Hepatocyte (in vitro differentiated cells): ENCODE results near the gene PTPN18. TPM values are rescaled to one million over a fixed set of nuclear protein-coding genes. Genes with fewer than 3 reads are reported as not detected.

Experiments
- DNase-seq: peaks from one replicate; pipeline ENCODE4 v3.0.0-alpha.2; 2016; ENCODE audit warnings: low spot score
- H2AFZ ChIP-seq: fragments of 200-600 bp; sonication (generic); 2 replicates; pipeline ENCODE4 v1.6.0; 2016; ENCODE audit warnings: antibody characterized with exemption, mild to moderate bottlenecking
- H3K27ac ChIP-seq: fragments of 200-600 bp; sonication (generic); 2 replicates; pipeline ENCODE4 v1.5.1; 2016; ENCODE audit warnings: mild to moderate bottlenecking
- H3K27me3 ChIP-seq: fragments of 200-600 bp; sonication (generic); 2 replicates; pipeline ENCODE4 v1.6.1; 2016
- H3K36me3 ChIP-seq: fragments of 200-600 bp; sonication (generic); replicated peaks from 2 replicates; pipeline ENCODE4 v1.5.1; 2016; ENCODE audit warnings: low read depth; ENCODE audit not compliant: insufficient read depth
- H3K4me1 ChIP-seq: fragments of 200-600 bp; sonication (generic); 2 replicates; pipeline ENCODE4 v1.5.1; 2016; ENCODE audit warnings: mild to moderate bottlenecking, moderate library complexity; ENCODE audit not compliant: insufficient read depth
- H3K4me2 ChIP-seq: fragments of 200-600 bp; sonication (generic); 2 replicates; pipeline ENCODE4 v1.6.0; 2016
- H3K4me3 ChIP-seq: fragments of 200-600 bp; sonication (generic); 2 replicates; pipeline ENCODE4 v1.5.1; 2016; ENCODE audit warnings: mild to moderate bottlenecking
- H3K79me2 ChIP-seq: fragments of 200-600 bp; sonication (generic); 2 replicates; pipeline ENCODE4 v1.6.0; 2017; ENCODE audit warnings: mild to moderate bottlenecking
- H3K9me2 ChIP-seq: fragments of 200-600 bp; sonication (generic); replicated peaks from 2 replicates; pipeline ENCODE4 v1.6.0; 2017; ENCODE audit warnings: mild to moderate bottlenecking; ENCODE audit not compliant: insufficient read depth
- H3K9me3 ChIP-seq: fragments of 200-600 bp; sonication (generic); 2 replicates; pipeline ENCODE4 v1.5.1; 2016; ENCODE audit warnings: low read depth, mild to moderate bottlenecking
- H4K20me1 ChIP-seq: fragments of 200-600 bp; sonication (generic); 2 replicates; pipeline ENCODE4 v1.6.0; 2016; ENCODE audit warnings: mild to moderate bottlenecking; ENCODE audit not compliant: insufficient read depth, poor library complexity, severe bottlenecking
- CTCF ChIP-seq: fragments of 200-600 bp; sonication (generic); IDR thresholded peaks from 2 replicates; pipeline ENCODE4 v1.5.1; 2016; ENCODE audit warnings: antibody characterized with exemption, mild to moderate bottlenecking; ENCODE audit not compliant: poor library complexity
- EZH2 ChIP-seq: fragments of 200-600 bp; sonication (generic); IDR thresholded peaks from 2 replicates; pipeline ENCODE4 v1.6.1; 2016; ENCODE audit warnings: antibody characterized with exemption, mild to moderate bottlenecking, borderline replicate concordance
- EZH2phosphoT487 ChIP-seq: fragments of 200-600 bp; sonication (generic); IDR thresholded peaks from one replicate; pipeline ENCODE4 v1.6.1; 2018; ENCODE audit warnings: antibody characterized with exemption, mild to moderate bottlenecking, low read depth, moderate library complexity; ENCODE audit not compliant: unreplicated experiment, severe bottlenecking
- WGBS: methylation state at CpG from one replicate; pipeline ENCODE4 v1.1.6; 2016; ENCODE audit warnings: low lambda C conversion rate; ENCODE audit errors: missing lambda C conversion rate; 5-methylcytosine and 5-hydroxymethylcytosine counted together
- polyA plus RNA-seq: library from polyadenylated mRNA; unstranded; fragments of >200 nt; fragmentation: Nextera tagmentation; extraction: Ambion mirVana; gene quantifications from 2 replicates; pipeline ENCODE4 v1.2.1, GENCODE V29; 2016
- total RNA-seq: library from RNA; depleted of rRNA; stranded (reverse); fragments of >200 nt; gene quantifications from 2 replicates; pipeline ENCODE4 v1.2.3, GENCODE V29; 2014

The PTPN18 gene
- total and polyA plus RNA-seq, 2 experiments from 2014 or later: 34.7 to 34.8 TPM

- 70% methylated on average over 14 of the region's 16 CpGs for WGBS
- peak overlapping the region; percentile 84 for H2AFZ ChIP-seq
- no peaks in the 10 kb centered on the region for H3K27me3 ChIP-seq
- no peaks in the 10 kb centered on the region for H3K36me3 ChIP-seq
- peak overlapping the region; percentile 73 for H3K4me2 ChIP-seq
- peak overlapping the region; percentile 63 for H3K4me3 ChIP-seq
- H3K79me2 ChIP-seq: no peaks in the 10 kb centered on the region
- no peak for TF ChIP-seq EZH2phosphoT487
- TF ChIP-seq CTCF: no peak
- TF ChIP-seq EZH2: no peak
- H3K27ac ChIP-seq: peak overlapping the region; percentile 96
- H3K4me1 ChIP-seq: peaks cover 7% of the 10 kb centered on the region
- H3K9me2 ChIP-seq: no peaks in the 10 kb centered on the region
- H3K9me3 ChIP-seq: no peaks in the 10 kb centered on the region
- H4K20me1 ChIP-seq: no peaks in the 10 kb centered on the region
- DNase-seq: no peak
These were observed 34.7 kb downstream of the PTPN18 start for GRCh38 chr2:130390460-130391057.

- peak overlapping the region; percentile 96 for H3K27ac ChIP-seq
- no peaks in the 10 kb centered on the region for H3K9me3 ChIP-seq
- no peaks in the 10 kb centered on the region for H3K36me3 ChIP-seq
- H3K4me3 ChIP-seq: peak overlapping the region; percentile 63
- TF ChIP-seq CTCF: no peak
- no peak for TF ChIP-seq EZH2phosphoT487
- no peak for TF ChIP-seq EZH2
- H3K27me3 ChIP-seq: no peaks in the 10 kb centered on the region
- DNase-seq: peak; percentile 90
- 8% methylated on average over 50 of the region's 59 CpGs for WGBS
- H3K4me1 ChIP-seq: peaks cover 7% of the 10 kb centered on the region
- H3K79me2 ChIP-seq: no peaks in the 10 kb centered on the region
- no peaks in the 10 kb centered on the region for H3K9me2 ChIP-seq
- no peaks in the 10 kb centered on the region for H4K20me1 ChIP-seq
- H3K4me2 ChIP-seq: peak overlapping the region; percentile 73
- peak overlapping the region; percentile 84 for H2AFZ ChIP-seq
These were observed 35.4 kb downstream of the PTPN18 start for GRCh38 chr2:130391058-130391871.

- TF ChIP-seq EZH2: peak; percentile 34
- no peak for TF ChIP-seq EZH2phosphoT487
- TF ChIP-seq CTCF: no peak
- H2AFZ ChIP-seq: peak overlapping the region; percentile 84
- H3K4me3 ChIP-seq: peak overlapping the region; percentile 63
- peak; percentile 62 for DNase-seq
- peaks cover 7% of the 10 kb centered on the region for H3K4me1 ChIP-seq
- H4K20me1 ChIP-seq: no peaks in the 10 kb centered on the region
- H3K27me3 ChIP-seq: no peaks in the 10 kb centered on the region
- H3K9me2 ChIP-seq: no peaks in the 10 kb centered on the region
- H3K9me3 ChIP-seq: no peaks in the 10 kb centered on the region
- no peaks in the 10 kb centered on the region for H3K36me3 ChIP-seq
- H3K27ac ChIP-seq: peak overlapping the region; percentile 96
- no peaks in the 10 kb centered on the region for H3K79me2 ChIP-seq
- WGBS: 27% methylated on average over 17 of the region's 17 CpGs
- peak overlapping the region; percentile 73 for H3K4me2 ChIP-seq
These were observed 36.2 kb downstream of the PTPN18 start for GRCh38 chr2:130391872-130392670.
